NCI-H2196 (cell line): ENCODE results near the gene CDH23.
A peak's percentile ranks its signal among the peaks of the same experiment; 100 is the strongest.

Experiments
- DNase-seq: peaks from one replicate; lab custom pipeline; 2025; ENCODE audit not compliant: unreplicated experiment; lab: John Stamatoyannopoulos, UW

Gene CDH23

GRCh38 chr10:71695502-71696476 is 299.1 kb downstream of the CDH23 start:
- no peak for DNase-seq

- DNase-seq: peak; percentile 17
Observed at GRCh38 chr10:71696628-71697326, 300.1 kb downstream of the CDH23 start.

GRCh38 chr10:71697938-71698709 is 301.4 kb downstream of the CDH23 start:
- DNase-seq: no peak

GRCh38 chr10:71698737-71699136 is 302.0 kb downstream of the CDH23 start:
- no peak for DNase-seq

- no peak for DNase-seq
Observed at GRCh38 chr10:71700731-71701368, 304.1 kb downstream of the CDH23 start.

- no peak for DNase-seq
Observed at GRCh38 chr10:71701496-71702132, 304.9 kb downstream of the CDH23 start.

GRCh38 chr10:71703577-71703976 is 306.9 kb downstream of the CDH23 start:
- no peak for DNase-seq

- DNase-seq: no peak
Observed at GRCh38 chr10:71704816-71705215, 308.1 kb downstream of the CDH23 start.

- no peak for DNase-seq
Observed at GRCh38 chr10:71705582-71705981, 308.9 kb downstream of the CDH23 start.

- DNase-seq: no peak
Observed at GRCh38 chr10:71706216-71707121, 309.7 kb downstream of the CDH23 start.

GRCh38 chr10:71707240-71707789 is 310.6 kb downstream of the CDH23 start:
- DNase-seq: no peak

GRCh38 chr10:71708301-71708703 is 311.6 kb downstream of the CDH23 start:
- peak; percentile 5 for DNase-seq

GRCh38 chr10:71708897-71709882 is 312.5 kb downstream of the CDH23 start:
- DNase-seq: no peak

GRCh38 chr10:71710519-71710918 is 313.8 kb downstream of the CDH23 start:
- DNase-seq: no peak

GRCh38 chr10:71711052-71711623 is 314.4 kb downstream of the CDH23 start:
- DNase-seq: no peak

GRCh38 chr10:71712170-71712569 is 315.4 kb downstream of the CDH23 start:
- no peak for DNase-seq

GRCh38 chr10:71712572-71713134 is 315.9 kb downstream of the CDH23 start:
- no peak for DNase-seq
